Left ventricle myocardium inferior (tissue), 1 donor: ENCODE measurements around the gene SEMA4B. TPM values are rescaled to one million over a fixed set of nuclear protein-coding genes. Genes with fewer than 3 reads are reported as not detected.

Source experiments
- DNase-seq: peaks from one replicate; pipeline ENCODE4 v3.0.0-alpha.2; 2020
- H3K27ac ChIP-seq: fragments of 200-600 bp; replicated peaks from 2 replicates; pipeline ENCODE4 v1.8.0; 2021
- H3K27me3 ChIP-seq: fragments of 200-600 bp; 2 replicates; pipeline ENCODE4 v1.8.0; 2021; ENCODE audit warnings: low read depth
- H3K36me3 ChIP-seq: fragments of 200-600 bp; 2 replicates; pipeline ENCODE4 v1.8.0; 2021
- H3K4me1 ChIP-seq: fragments of 200-600 bp; 2 replicates; pipeline ENCODE4 v1.8.0; 2021
- H3K4me3 ChIP-seq: fragments of 200-600 bp; 2 replicates; pipeline ENCODE4 v1.8.0; 2021; ENCODE audit warnings: mild to moderate bottlenecking, moderate library complexity
- H3K9me3 ChIP-seq: fragments of 200-600 bp; replicated peaks from 2 replicates; pipeline ENCODE4 v1.8.0; 2021
- intact Hi-C: fragments of 100-400 bp; cut with micrococcal nuclease; formaldehyde crosslinking; loops from one replicate; pipeline ENCODE4 v1.11.0; 2022
- total RNA-seq: library from RNA; stranded (reverse); fragmentation: NEBNext Ultra II Directional; extraction: Animal tissue kit (Norgen Biotek cat#: 25700); gene quantifications from one replicate; pipeline ENCODE4 v1.2.1, GENCODE V29; 2021
- TF ChIP-seq, protein P1 (sequence below): fragments of 200-600 bp; IDR thresholded peaks from 2 replicates; pipeline ENCODE4 v1.8.0; 2021; ENCODE audit warnings: antibody characterized with exemption, mild to moderate bottlenecking, borderline replicate concordance
- donor health status: DM: no; HTN: yes; CAD: no; lungs with severe emphysema.

The SEMA4B gene
- total RNA-seq, 1 donor from 2014 or later = 22.7 TPM

DNA sequence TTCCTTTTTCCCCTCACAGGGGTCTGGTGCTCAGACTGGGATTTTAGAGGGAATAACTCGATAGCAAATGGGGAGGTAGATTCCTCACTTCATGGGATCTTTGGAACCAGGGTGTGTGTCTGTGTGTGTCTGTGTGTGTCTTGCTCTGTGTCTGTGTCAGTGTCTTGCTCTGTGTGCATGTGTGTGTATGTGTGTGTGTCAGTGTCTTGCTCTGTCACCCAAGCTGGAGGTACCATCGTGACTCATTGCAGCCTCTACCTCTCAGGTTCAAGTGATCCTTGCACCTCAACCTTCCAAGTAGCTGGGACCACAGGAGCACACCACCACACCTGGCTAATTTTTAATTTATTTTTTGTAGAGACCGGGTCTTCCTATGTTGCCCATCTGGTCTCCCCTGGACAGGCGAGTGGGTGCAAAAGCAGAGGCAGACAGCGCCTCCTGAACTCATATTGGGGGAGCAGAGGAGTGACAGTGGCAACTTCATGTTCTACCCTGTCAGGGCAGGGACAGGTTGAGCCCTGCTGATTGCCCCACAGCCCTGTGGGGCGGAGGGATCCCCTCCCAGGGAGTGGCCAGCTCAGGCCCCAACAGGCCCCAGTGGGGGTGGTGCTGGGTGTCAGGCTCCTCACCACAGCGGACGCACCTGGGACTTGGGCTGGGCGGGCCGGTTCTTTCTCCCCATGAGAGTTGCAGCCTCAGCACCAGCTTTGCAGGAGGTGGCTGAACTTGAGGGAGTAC, 10.4 kb upstream of the SEMA4B start:
- intact Hi-C loops = no loop called here
- H3K27ac ChIP-seq = peak overlapping the region; percentile 82

DNA sequence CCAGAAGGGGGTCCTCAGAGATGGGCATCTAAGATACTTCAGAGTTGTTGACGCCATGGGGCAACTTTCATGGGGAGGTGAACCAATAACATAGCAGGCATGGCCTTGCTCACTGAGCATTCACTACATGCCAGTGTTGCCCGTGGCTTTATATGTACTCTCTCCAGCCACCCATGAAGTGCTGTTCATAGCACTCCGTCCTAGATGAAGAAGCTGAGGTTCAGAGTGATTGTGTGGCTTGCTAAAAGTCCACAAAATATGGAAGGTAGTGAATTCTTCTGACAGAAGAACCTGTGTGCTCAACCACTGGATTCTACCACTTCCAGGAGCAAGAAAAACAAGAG, 9.8 kb upstream of the SEMA4B start:
- H3K4me1 ChIP-seq = peaks cover 65% of the 10 kb centered on the region
- no peaks in the 10 kb centered on the region for H3K9me3 ChIP-seq
- DNase-seq = no peak
- no peaks in the 10 kb centered on the region for H3K36me3 ChIP-seq
- TF ChIP-seq, protein P1, sequence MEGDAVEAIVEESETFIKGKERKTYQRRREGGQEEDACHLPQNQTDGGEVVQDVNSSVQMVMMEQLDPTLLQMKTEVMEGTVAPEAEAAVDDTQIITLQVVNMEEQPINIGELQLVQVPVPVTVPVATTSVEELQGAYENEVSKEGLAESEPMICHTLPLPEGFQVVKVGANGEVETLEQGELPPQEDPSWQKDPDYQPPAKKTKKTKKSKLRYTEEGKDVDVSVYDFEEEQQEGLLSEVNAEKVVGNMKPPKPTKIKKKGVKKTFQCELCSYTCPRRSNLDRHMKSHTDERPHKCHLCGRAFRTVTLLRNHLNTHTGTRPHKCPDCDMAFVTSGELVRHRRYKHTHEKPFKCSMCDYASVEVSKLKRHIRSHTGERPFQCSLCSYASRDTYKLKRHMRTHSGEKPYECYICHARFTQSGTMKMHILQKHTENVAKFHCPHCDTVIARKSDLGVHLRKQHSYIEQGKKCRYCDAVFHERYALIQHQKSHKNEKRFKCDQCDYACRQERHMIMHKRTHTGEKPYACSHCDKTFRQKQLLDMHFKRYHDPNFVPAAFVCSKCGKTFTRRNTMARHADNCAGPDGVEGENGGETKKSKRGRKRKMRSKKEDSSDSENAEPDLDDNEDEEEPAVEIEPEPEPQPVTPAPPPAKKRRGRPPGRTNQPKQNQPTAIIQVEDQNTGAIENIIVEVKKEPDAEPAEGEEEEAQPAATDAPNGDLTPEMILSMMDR = no peak
- peak overlapping the region; percentile 82 for H3K27ac ChIP-seq
- intact Hi-C loops = no loop called here
- no peak overlapping the region for H3K4me3 ChIP-seq
- no peaks in the 10 kb centered on the region for H3K27me3 ChIP-seq

More for the DNA sequence above, 10.4 kb upstream of the SEMA4B start:
- Histone ChIP-seq H3K4me1 (peaks cover 70% of the 10 kb centered on the region), H3K9me3 (no peaks in the 10 kb centered on the region), H3K4me3 (no peak overlapping the region), H3K36me3 (no peaks in the 10 kb centered on the region), H3K27me3 (no peaks in the 10 kb centered on the region)
- TF ChIP-seq, protein P1 = no peak
- no peak for DNase-seq

DNA sequence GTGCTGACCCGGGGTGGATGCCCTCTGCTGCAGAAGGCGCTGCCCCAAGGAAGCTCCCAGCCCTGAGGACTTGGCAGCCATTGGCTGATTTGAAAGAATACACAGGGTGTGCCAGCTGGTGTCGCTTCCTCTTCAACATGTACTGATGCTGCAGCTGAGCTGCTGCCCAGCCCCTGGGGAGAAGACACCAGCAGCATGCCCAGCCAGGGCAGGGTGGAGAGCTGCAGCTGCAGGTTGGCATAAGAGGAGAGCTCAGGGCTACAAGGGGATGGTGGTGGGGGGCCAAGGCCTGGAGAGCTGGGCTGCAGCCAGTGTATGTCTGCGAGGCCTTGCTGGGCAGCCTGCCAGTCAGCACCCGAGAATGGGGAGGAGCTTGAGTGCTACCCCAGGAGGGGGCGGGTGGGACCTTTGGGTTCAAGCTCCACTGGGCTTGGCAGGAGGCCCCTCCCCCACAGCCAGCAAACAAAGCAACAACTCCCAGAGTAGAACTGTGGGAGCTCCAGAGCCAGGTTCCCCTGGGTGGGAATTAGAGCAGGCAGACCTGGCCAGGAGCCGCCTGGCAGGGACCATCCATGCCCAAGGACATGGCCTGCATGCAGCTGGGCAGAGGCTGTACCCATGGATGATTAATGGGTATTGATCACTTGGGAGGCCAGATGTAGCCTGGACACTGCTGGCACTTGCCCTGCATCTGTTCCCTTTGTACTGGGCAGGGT, 9.2 kb upstream of the SEMA4B start:
- no peaks in the 10 kb centered on the region for H3K36me3 ChIP-seq
- peak; percentile 75 for DNase-seq
- H3K4me3 ChIP-seq = peak overlapping the region; percentile 29
- TF ChIP-seq, protein P1 = no peak
- intact Hi-C loops = no loop called here
- H3K27me3 ChIP-seq = no peaks in the 10 kb centered on the region
- no peaks in the 10 kb centered on the region for H3K9me3 ChIP-seq
- H3K4me1 ChIP-seq = peaks cover 58% of the 10 kb centered on the region
- peak overlapping the region; percentile 82 for H3K27ac ChIP-seq

DNA sequence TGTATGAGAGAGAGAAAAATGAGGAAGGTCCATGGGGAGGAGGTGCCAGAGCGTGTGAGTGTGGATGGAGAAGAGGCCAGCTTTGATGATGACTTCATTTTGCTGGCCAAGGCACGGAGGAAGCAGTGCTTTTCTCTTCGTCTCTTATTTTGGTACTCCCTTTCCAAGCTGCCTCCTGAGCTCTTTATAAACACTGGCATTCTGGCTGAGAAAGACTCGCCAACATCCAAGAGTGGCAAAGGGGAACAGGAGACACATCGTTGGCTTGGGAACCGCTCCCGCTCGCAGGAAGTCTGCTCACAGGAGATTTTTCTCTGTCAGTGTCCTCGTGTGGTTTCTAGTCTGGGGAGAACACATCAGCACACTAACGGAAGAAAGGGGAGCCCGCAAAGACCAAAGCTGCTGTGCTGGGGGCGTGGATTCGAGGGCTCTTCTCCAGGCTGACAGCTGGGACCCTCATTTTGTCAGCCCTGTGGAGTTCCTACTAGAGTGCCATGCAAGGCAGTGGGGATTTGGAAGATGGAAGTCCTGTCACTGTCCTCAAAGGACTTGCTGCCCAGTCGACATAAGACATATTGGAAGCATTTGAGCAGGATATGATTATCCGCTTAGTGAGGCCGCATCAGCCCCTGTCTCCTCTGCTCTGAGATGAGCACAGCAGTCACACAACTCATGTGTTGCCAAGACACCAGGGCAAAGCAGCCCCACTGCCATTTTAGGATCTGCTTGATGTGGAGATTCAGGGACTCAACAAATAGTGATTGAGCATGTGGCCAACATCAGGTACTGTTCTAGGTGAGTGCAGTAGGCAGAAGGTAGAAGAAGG, 8.0 kb upstream of the SEMA4B start:
- intact Hi-C loops = no loop called here
- TF ChIP-seq, protein P1 = no peak
- Histone ChIP-seq H3K36me3 (no peaks in the 10 kb centered on the region), H3K4me1 (peaks cover 53% of the 10 kb centered on the region), H3K27ac (peak overlapping the region; percentile 82), H3K9me3 (no peaks in the 10 kb centered on the region), H3K27me3 (no peaks in the 10 kb centered on the region), H3K4me3 (no peak overlapping the region)
- DNase-seq = no peak

DNA sequence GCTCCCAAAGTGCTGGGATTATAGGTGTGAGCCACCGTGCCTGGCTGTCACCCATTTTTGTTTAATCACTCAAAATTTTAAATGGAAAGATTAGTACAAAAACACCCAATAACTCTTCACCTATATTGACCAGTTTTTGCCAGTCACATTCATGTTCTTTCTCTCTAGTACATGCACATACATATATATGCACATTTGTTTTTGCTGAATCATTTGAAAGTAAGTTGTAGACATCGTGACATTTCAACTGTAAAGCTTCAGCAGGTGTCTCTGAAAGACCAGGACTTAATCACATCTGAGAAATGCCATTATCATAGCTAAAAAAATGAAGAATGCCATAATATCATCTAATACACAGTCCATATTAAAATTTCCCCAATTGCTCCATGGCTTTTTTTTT, 6.5 kb upstream of the SEMA4B start:
- Histone ChIP-seq H3K27ac (no peak overlapping the region), H3K27me3 (no peaks in the 10 kb centered on the region), H3K9me3 (no peaks in the 10 kb centered on the region), H3K36me3 (no peaks in the 10 kb centered on the region), H3K4me3 (no peak overlapping the region), H3K4me1 (peaks cover 51% of the 10 kb centered on the region)
- DNase-seq = no peak
- TF ChIP-seq, protein P1 = no peak
- intact Hi-C loops = no loop called here
